NCI-H1048 (cell line): ENCODE results near the gene MRAS.
"Not testable (repeated sequence)": the region's sequence is repeated elsewhere in the genome, so short reads cannot be mapped to it uniquely, and the experiment has no call there.

ENCODE experiments used
- DNase-seq: peaks from one replicate; lab custom pipeline; 2025; lab: John Stamatoyannopoulos, UW

Gene MRAS

GRCh38 chr3:138418601-138419206 is 70.3 kb downstream of the MRAS start:
- no peak for DNase-seq

GRCh38 chr3:138423316-138423715 is 74.9 kb downstream of the MRAS start:
- DNase-seq = no peak

GRCh38 chr3:138424323-138424722 is 75.9 kb downstream of the MRAS start:
- DNase-seq = no peak

- DNase-seq = no peak
These were observed 77.8 kb downstream of the MRAS start for GRCh38 chr3:138426211-138426610.

GRCh38 chr3:138426754-138427153 is 78.4 kb downstream of the MRAS start:
- DNase-seq = not testable (repeated sequence)

- DNase-seq = no peak
These were observed 81.3 kb downstream of the MRAS start for GRCh38 chr3:138429665-138430064.

GRCh38 chr3:138432576-138433240 is 84.3 kb downstream of the MRAS start:
- DNase-seq = no peak

GRCh38 chr3:138433892-138434275 is 85.5 kb downstream of the MRAS start:
- DNase-seq = no peak

GRCh38 chr3:138434276-138434874 is 86.0 kb downstream of the MRAS start, which contains the start of gene ESYT3:
TSS of gene ESYT3 (plus strand) at chr3:138434616. CDS start at chr3:138434799, 183 bp downstream.
- peak; percentile 27 for DNase-seq

- no peak for DNase-seq
These were observed 86.7 kb downstream of the MRAS start for GRCh38 chr3:138434875-138435772.

- no peak for DNase-seq
These were observed 87.5 kb downstream of the MRAS start for GRCh38 chr3:138435840-138436239.

- no peak for DNase-seq
These were observed 88.9 kb downstream of the MRAS start for GRCh38 chr3:138437281-138437680.

- no peak for DNase-seq
These were observed 90.5 kb downstream of the MRAS start for GRCh38 chr3:138438896-138439295.

GRCh38 chr3:138439646-138440045 is 91.3 kb downstream of the MRAS start:
- no peak for DNase-seq

- no peak for DNase-seq
These were observed 91.7 kb downstream of the MRAS start for GRCh38 chr3:138440121-138440521.

GRCh38 chr3:138440596-138440995 is 92.2 kb downstream of the MRAS start:
- no peak for DNase-seq

GRCh38 chr3:138441256-138441655 is 92.9 kb downstream of the MRAS start:
- no peak for DNase-seq

- no peak for DNase-seq
These were observed 93.4 kb downstream of the MRAS start for GRCh38 chr3:138441742-138442141.

- DNase-seq = no peak
These were observed 94.1 kb downstream of the MRAS start for GRCh38 chr3:138442433-138442832.

GRCh38 chr3:138443091-138443490 is 94.7 kb downstream of the MRAS start:
- DNase-seq = no peak

- DNase-seq = no peak
These were observed 95.4 kb downstream of the MRAS start for GRCh38 chr3:138443521-138444503.
